HepG2 (cell line): ENCODE measurements around the gene ABCG4. TPM values are rescaled to one million over a fixed set of nuclear protein-coding genes. Genes with fewer than 3 reads are reported as not detected.

Source experiments
- ATAC-seq: fragments of 200-7000 bp; cut with Tn5 transposase; 3 replicates; pipeline ENCODE4 v1.9.1; 2020; ENCODE audit warnings: mild to moderate bottlenecking, moderate library complexity
- BruUV-seq: library from RNA; stranded (reverse); fragments of 400-500 nt; replicated peaks from 2 replicates; lab custom pipeline; 2021; lab: Mats Ljungman, UMichigan
- CTCF ChIA-PET: fragments of 300-600 bp; formaldehyde crosslinking; extraction: SDS; loops from one replicate; lab custom pipeline; 2021; ENCODE audit warnings: low total read pairs, inconsistent platforms, low intra/inter-chr PET ratio; lab: Yijun Ruan, JAX
- POLR2A ChIA-PET: fragments of 350-600 bp; sonication (Branson Sonifier 250); formaldehyde crosslinking; loops from one replicate; lab custom pipeline; 2020; ENCODE audit warnings: antibody characterized with exemption, inconsistent platforms; lab: Yijun Ruan, JAX
- DNase-seq: peaks from one replicate; pipeline ENCODE4 v3.0.0-alpha.2; 2015; ENCODE audit warnings: low spot score
- FAIRE-seq: peaks from 3 replicates; lab custom pipeline; 2011; peaks lifted over from hg19 to GRCh38; lab: Jason Lieb, UNC
- H2AFZ ChIP-seq: one replicate; pipeline ENCODE4 v1.6.1; 2011; ENCODE audit warnings: low read length, inconsistent platforms
- H3K27ac ChIP-seq: fragments of 300-600 bp; 3 replicates; pipeline ENCODE4 v1.8.0; 2011; ENCODE audit warnings: mixed run types, mild to moderate bottlenecking, mixed read lengths, low read length, inconsistent platforms; ENCODE audit not compliant: insufficient read depth; ENCODE audit errors: extremely low read length
- H3K27me3 ChIP-seq, 2 experiments: fragments of 200-600 bp in 1 of 2; 2 replicates in 1 of 2; 3 replicates in 1 of 2; pipeline versions ENCODE4 v1.6.0 to v1.8.0; 2011; ENCODE audit warnings: low read length in 2 of 2, mild to moderate bottlenecking in 2 of 2, moderate library complexity in 2 of 2, inconsistent platforms in 1 of 2; ENCODE audit not compliant: insufficient read depth in 2 of 2, control insufficient read depth in 1 of 2
- H3K36me3 ChIP-seq, 2 experiments: fragments of 200-600 bp in 1 of 2; replicated peaks in 1 of 2; 2 replicates in 1 of 2; 3 replicates in 1 of 2; pipeline versions ENCODE4 v1.5.1 to v1.8.0; 2011; ENCODE audit warnings: low read length in 2 of 2, inconsistent platforms in 1 of 2; ENCODE audit not compliant: insufficient read depth in 2 of 2, control insufficient read depth in 1 of 2
- H3K4me1 ChIP-seq: 2 replicates; pipeline ENCODE4 v1.5.1; 2012; ENCODE audit warnings: low read length, inconsistent platforms; ENCODE audit not compliant: insufficient read depth
- H3K4me2 ChIP-seq: 2 replicates; pipeline ENCODE4 v1.6.0; 2011; ENCODE audit warnings: low read depth, low read length, inconsistent platforms
- H3K4me3 ChIP-seq, 3 experiments: fragments of 200-600 bp in 1 of 3; sonication (generic), shearing (Covaris generic) in 1 of 3; replicated peaks in 1 of 3; 2 replicates each; pipeline ENCODE4 v1.5.1; 2011 to 2016; ENCODE audit warnings: low read length in 3 of 3, inconsistent platforms in 2 of 3, low read depth in 2 of 3, mild to moderate bottlenecking in 2 of 3, control low read depth in 1 of 3, mixed read lengths in 1 of 3; ENCODE audit not compliant: insufficient read depth in 1 of 3
- H3K79me2 ChIP-seq: one replicate; pipeline ENCODE4 v1.6.1; 2011; ENCODE audit warnings: low read length, inconsistent platforms; ENCODE audit not compliant: insufficient read depth
- H3K9ac ChIP-seq: 2 replicates; pipeline ENCODE4 v1.6.0; 2011; ENCODE audit warnings: mild to moderate bottlenecking, low read depth, low read length, inconsistent platforms; ENCODE audit not compliant: insufficient read depth
- H3K9me3 ChIP-seq: 2 replicates; pipeline ENCODE4 v1.5.1; 2012; ENCODE audit warnings: mild to moderate bottlenecking, low read length
- H4K20me1 ChIP-seq: 2 replicates; pipeline ENCODE4 v1.6.0; 2011; ENCODE audit warnings: inconsistent platforms, mild to moderate bottlenecking, low read length, moderate library complexity; ENCODE audit not compliant: insufficient read depth
- ETS1 ChIP-seq: sonication (generic); formaldehyde crosslinking; IDR thresholded peaks from 2 replicates; pipeline ENCODE4 v1.4.0; 2020; ENCODE audit warnings: missing genetic modification reagents
- FIP1L1 ChIP-seq: fragments of 200-400 bp; formaldehyde crosslinking; IDR thresholded peaks from 2 replicates; pipeline ENCODE4 v1.6.1; 2018; ENCODE audit warnings: low read depth, mild to moderate bottlenecking, low read length, moderate library complexity, borderline replicate concordance; ENCODE audit not compliant: insufficient read depth
- PRDM15 ChIP-seq: sonication (generic); formaldehyde crosslinking; IDR thresholded peaks from 2 replicates; pipeline ENCODE4 v1.4.0; 2020; ENCODE audit warnings: missing genetic modification reagents
- TRIM24 ChIP-seq: sonication (generic); formaldehyde crosslinking; IDR thresholded peaks from 2 replicates; pipeline ENCODE4 v1.8.0; 2022; ENCODE audit warnings: mild to moderate bottlenecking, missing genetic modification reagents
- TSC22D2 ChIP-seq: sonication (generic); formaldehyde crosslinking; IDR thresholded peaks from 2 replicates; pipeline ENCODE4 v1.5.1; 2020; ENCODE audit warnings: missing genetic modification reagents, mild to moderate bottlenecking, borderline replicate concordance
- ZNF891 ChIP-seq: sonication (generic); formaldehyde crosslinking; IDR thresholded peaks from 2 replicates; pipeline ENCODE4 v1.5.0; 2020; ENCODE audit warnings: mild to moderate bottlenecking, missing genetic modification reagents
- WGBS: methylation state at CpG from one replicate; pipeline ENCODE4 v1.1.6; 2017; ENCODE audit warnings: low lambda C conversion rate; 5-methylcytosine and 5-hydroxymethylcytosine counted together
- in situ Hi-C: cut with HindIII; loops from 2 replicates; pipeline ENCODE4 v1.10.0; 2017; ENCODE audit warnings: low pct_unique_long_range_greater_than_20kb; ENCODE audit not compliant: extremely low pct_ligation_motif_present
- intact Hi-C: fragments of 100-400 bp; cut with micrococcal nuclease; formaldehyde crosslinking; loops from one replicate; pipeline ENCODE4 v1.10.0; 2022; ENCODE audit not compliant: unreplicated experiment
- polyA plus RNA-seq, 8 experiments: library from polyadenylated mRNA; depleted of rRNA in 3 of 8; stranded (reverse) in 7 of 8; unstranded in 1 of 8; fragments of >200 nt; fragmentation: Illumina TruSeq in 4 of 8; extraction: Trizol in 4 of 8; gene quantifications; 2 replicates each; pipeline versions ENCODE4 v1.2.1 to v1.2.3, GENCODE V29; 2011 to 2016; ENCODE audit warnings: low read depth in 4 of 8, missing spikeins in 1 of 8, mixed read lengths in 1 of 8; ENCODE audit not compliant: insufficient read depth in 1 of 8
- total RNA-seq, 5 experiments: library from RNA; depleted of rRNA; stranded (reverse); fragments of >200 nt; fragmentation: Illumina TruSeq; extraction: Trizol; gene quantifications; 2 replicates each; pipeline ENCODE4 v1.2.3, GENCODE V29; 2016; ENCODE audit warnings: low read depth in 1 of 5

ABCG4 gene
- total and polyA plus RNA-seq, 2 of the 13 experiments (the other 11 are each of a cell fraction or from before 2014, with no cell fraction given), result not detected

- H3K4me3 ChIP-seq, result no peak overlapping the region
- whole genome bisulfite sequencing, result 96% methylated on average over 5 of the region's 5 CpGs
- TF ChIP-seq PRDM15 (CRISPR knock-in tag) (no peak), TSC22D2 (no peak), ZNF891 (CRISPR knock-in tag) (no peak), FIP1L1 (no peak), TRIM24 (CRISPR knock-in tag) (no peak), ETS1 (CRISPR knock-in tag) (no peak)
- TF ChIP-seq, all 625 proteins: peak for 0
- Histone ChIP-seq H3K4me1 (peaks cover 24% of the 10 kb centered on the region), H4K20me1 (no peaks in the 10 kb centered on the region), H3K79me2 (peaks cover 17% of the 10 kb centered on the region), H3K9me3 (no peaks in the 10 kb centered on the region), H3K36me3 (peaks cover 12% of the 10 kb centered on the region in 2 experiments), H3K27ac (no peak overlapping the region), H3K9ac (no peak overlapping the region), H2AFZ (no peak overlapping the region), H3K4me2 (no peak overlapping the region), H3K27me3 (no peaks in the 10 kb centered on the region; a peak in 1 of 5 replicates)
- ATAC-seq (no peak), FAIRE-seq (no peak), DNase-seq (no peak)
- POLR2A ChIA-PET, result interaction anchor here (1.3 kb wide), 1 partner anchor 11 kb away, joined by 3 read pairs; the partner anchor contains the start of gene C2CD2L
- BruUV-seq, result no TSS peak
- intact Hi-C loops (no loop called here), in situ Hi-C loops (no loop called here)
- CTCF ChIA-PET, result no interaction called here
Observed at GRCh38 chr11:119118227-119118626, 30.6 kb upstream of the ABCG4 start.
